Neural progenitor cell (in vitro differentiated cells): ENCODE data around the gene AP1B1.

Experiments used
- EZH2 ChIP-seq: fragments of 200-600 bp; sonication (generic); IDR thresholded peaks from 2 replicates; pipeline ENCODE4 v1.6.1; 2017; ENCODE audit warnings: antibody characterized with exemption, mild to moderate bottlenecking, moderate library complexity
- TF ChIP-seq, protein P1 (sequence below): fragments of 200-600 bp; sonication (generic); IDR thresholded peaks from 2 replicates; pipeline ENCODE4 v1.5.1; 2017; ENCODE audit warnings: antibody characterized with exemption, mild to moderate bottlenecking

DNA sequence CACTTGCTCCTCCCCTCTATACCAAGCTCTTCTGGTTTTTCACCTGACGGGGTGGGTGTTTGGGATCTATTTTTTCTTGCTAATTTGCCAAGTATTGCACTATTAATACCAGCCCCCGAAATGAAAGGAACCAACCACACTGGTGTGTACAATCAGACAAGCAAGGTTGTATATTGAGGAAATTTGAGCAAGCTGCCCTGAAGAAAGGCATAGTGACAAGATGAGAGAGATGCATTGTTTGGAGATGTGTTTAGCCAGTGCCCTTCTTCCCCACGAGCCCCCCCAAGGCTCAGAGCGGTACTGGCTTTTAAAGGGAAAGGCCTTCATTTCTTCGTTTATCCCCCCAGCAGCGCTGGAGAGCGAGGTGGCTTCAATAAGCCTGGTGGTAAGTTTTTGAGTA lies 97.2 kb downstream of the AP1B1 start:
- TF ChIP-seq, protein P1, sequence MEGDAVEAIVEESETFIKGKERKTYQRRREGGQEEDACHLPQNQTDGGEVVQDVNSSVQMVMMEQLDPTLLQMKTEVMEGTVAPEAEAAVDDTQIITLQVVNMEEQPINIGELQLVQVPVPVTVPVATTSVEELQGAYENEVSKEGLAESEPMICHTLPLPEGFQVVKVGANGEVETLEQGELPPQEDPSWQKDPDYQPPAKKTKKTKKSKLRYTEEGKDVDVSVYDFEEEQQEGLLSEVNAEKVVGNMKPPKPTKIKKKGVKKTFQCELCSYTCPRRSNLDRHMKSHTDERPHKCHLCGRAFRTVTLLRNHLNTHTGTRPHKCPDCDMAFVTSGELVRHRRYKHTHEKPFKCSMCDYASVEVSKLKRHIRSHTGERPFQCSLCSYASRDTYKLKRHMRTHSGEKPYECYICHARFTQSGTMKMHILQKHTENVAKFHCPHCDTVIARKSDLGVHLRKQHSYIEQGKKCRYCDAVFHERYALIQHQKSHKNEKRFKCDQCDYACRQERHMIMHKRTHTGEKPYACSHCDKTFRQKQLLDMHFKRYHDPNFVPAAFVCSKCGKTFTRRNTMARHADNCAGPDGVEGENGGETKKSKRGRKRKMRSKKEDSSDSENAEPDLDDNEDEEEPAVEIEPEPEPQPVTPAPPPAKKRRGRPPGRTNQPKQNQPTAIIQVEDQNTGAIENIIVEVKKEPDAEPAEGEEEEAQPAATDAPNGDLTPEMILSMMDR: no peak
- TF ChIP-seq EZH2: no peak
